Liver (tissue), 9 donors: Measurements from ENCODE around the gene CENPX. TPM values are rescaled to one million over a fixed set of nuclear protein-coding genes. Genes with fewer than 3 reads are reported as not detected.

ENCODE experiments used
- DNase-seq: peaks from one replicate; pipeline ENCODE4 v3.0.0-alpha.2; 2017; ENCODE audit warnings: low spot score
- H3K27ac ChIP-seq, 2 donors: one replicate each; pipeline ENCODE4 v1.7.0; 2013; ENCODE audit warnings: inconsistent platforms in 2 of 2, low read length in 2 of 2, control low read depth in 1 of 2, low read depth in 1 of 2, mild to moderate bottlenecking in 1 of 2
- H3K27me3 ChIP-seq, 4 donors: one replicate each; pipeline versions ENCODE4 v1.6.1 to v1.7.0; 2013; ENCODE audit warnings: low read length in 3 of 4, inconsistent platforms in 1 of 4, mild to moderate bottlenecking in 1 of 4, moderate library complexity in 1 of 4; ENCODE audit not compliant: control insufficient read depth in 4 of 4, insufficient read depth in 4 of 4
- H3K36me3 ChIP-seq, 4 donors: one replicate each; pipeline versions ENCODE4 v1.6.1 to v1.7.0; 2013; ENCODE audit warnings: low read length in 3 of 4, mild to moderate bottlenecking in 3 of 4, low read depth in 1 of 4, moderate library complexity in 1 of 4; ENCODE audit not compliant: control insufficient read depth in 4 of 4, insufficient read depth in 3 of 4
- H3K4me1 ChIP-seq, 4 donors: one replicate each; pipeline versions ENCODE4 v1.6.1 to v1.7.0; 2013; ENCODE audit warnings: low read length in 3 of 4, mild to moderate bottlenecking in 3 of 4, moderate library complexity in 1 of 4; ENCODE audit not compliant: control insufficient read depth in 4 of 4, insufficient read depth in 4 of 4
- H3K4me3 ChIP-seq, 3 donors: one replicate each; pipeline versions ENCODE4 v1.6.1 to v1.7.0; 2013; ENCODE audit warnings: low read length in 3 of 3, control low read depth in 1 of 3, low read depth in 1 of 3, mild to moderate bottlenecking in 1 of 3
- H3K9ac ChIP-seq, 2 donors: one replicate each; pipeline ENCODE4 v1.7.0; 2013; ENCODE audit warnings: low read length in 2 of 2, mild to moderate bottlenecking in 2 of 2, moderate library complexity in 2 of 2, control low read depth in 1 of 2, low read depth in 1 of 2
- H3K9me3 ChIP-seq, 4 donors: one replicate each; pipeline versions ENCODE4 v1.6.1 to v1.7.0; 2013; ENCODE audit warnings: low read length in 3 of 4; ENCODE audit not compliant: control insufficient read depth in 4 of 4
- EGR1 ChIP-seq, 2 donors: IDR thresholded peaks; 2 replicates each; pipeline ENCODE4 v1.6.1; 2016 to 2018; ENCODE audit warnings: antibody characterized with exemption in 2 of 2, low read depth in 2 of 2
- FOXA1 ChIP-seq: IDR thresholded peaks from 2 replicates; pipeline ENCODE4 v1.6.1; 2016; ENCODE audit warnings: antibody characterized with exemption
- FOXA2 ChIP-seq: IDR thresholded peaks from 2 replicates; pipeline ENCODE4 v1.6.1; 2016; ENCODE audit warnings: antibody characterized with exemption
- GABPA ChIP-seq, 2 donors: IDR thresholded peaks in 1 of 2; conservative IDR thresholded peaks in 1 of 2; 2 replicates each; pipeline ENCODE4 v1.6.1; 2016; ENCODE audit warnings: antibody characterized with exemption in 2 of 2, mild to moderate bottlenecking in 1 of 2, moderate library complexity in 1 of 2
- HNF4A ChIP-seq, 2 donors: conservative IDR thresholded peaks; 2 replicates each; pipeline ENCODE4 v1.6.1; 2016; ENCODE audit warnings: antibody characterized with exemption in 2 of 2, mild to moderate bottlenecking in 2 of 2
- HNF4G ChIP-seq: IDR thresholded peaks from 2 replicates; pipeline ENCODE4 v1.6.1; 2016; ENCODE audit warnings: antibody characterized with exemption
- JUND ChIP-seq, 2 donors: IDR thresholded peaks; 2 replicates each; pipeline ENCODE4 v1.6.1; 2016; ENCODE audit warnings: antibody characterized with exemption in 2 of 2
- NR2F2 ChIP-seq: IDR thresholded peaks from 2 replicates; pipeline ENCODE4 v1.6.1; 2016; ENCODE audit warnings: antibody characterized with exemption
- RAD21 ChIP-seq, 2 donors: IDR thresholded peaks; 2 replicates each; pipeline ENCODE4 v1.6.1; 2016; ENCODE audit warnings: antibody characterized with exemption in 2 of 2, mild to moderate bottlenecking in 2 of 2
- RXRA ChIP-seq, 2 donors: IDR thresholded peaks; 2 replicates each; pipeline ENCODE4 v1.6.1; 2017 to 2018; ENCODE audit warnings: antibody characterized with exemption in 2 of 2, mild to moderate bottlenecking in 1 of 2
- SP1 ChIP-seq: IDR thresholded peaks from 2 replicates; pipeline ENCODE4 v1.6.1; 2018; ENCODE audit warnings: antibody characterized with exemption, mild to moderate bottlenecking
- TAF1 ChIP-seq: conservative IDR thresholded peaks from 2 replicates; pipeline ENCODE4 v1.6.1; 2016; ENCODE audit warnings: antibody characterized with exemption, mild to moderate bottlenecking
- YY1 ChIP-seq: IDR thresholded peaks from 2 replicates; pipeline ENCODE4 v1.6.1; 2016; ENCODE audit warnings: antibody characterized with exemption, mild to moderate bottlenecking
- WGBS: extraction: QIAGEN DNeasy Blood & Tissue Kit; methylation state at CpG from one replicate; pipeline ENCODE4 v1.1.7; 2013; 5-methylcytosine and 5-hydroxymethylcytosine counted together
- polyA plus RNA-seq, 2 donors: library from polyadenylated mRNA; stranded (reverse) in 1 of 2; unstranded in 1 of 2; fragments of 200-250 nt in 1 of 2; fragments of >200 nt in 1 of 2; fragmentation: Nextera tagmentation in 1 of 2; extraction: Ambion mirVana in 1 of 2; gene quantifications; one replicate each; pipeline versions ENCODE4 v1.2.1 to v1.2.3, GENCODE V29; 2013 to 2015
- total RNA-seq, 2 donors: library from RNA; depleted of rRNA; stranded (reverse); fragments of >200 nt; gene quantifications; one replicate each; pipeline ENCODE4 v1.2.3, GENCODE V29; 2014
- TF ChIP-seq, protein P1 (sequence below): IDR thresholded peaks from 2 replicates; pipeline ENCODE4 v1.6.1; 2016; ENCODE audit warnings: antibody characterized with exemption
- TF ChIP-seq, protein P2 (sequence below): IDR thresholded peaks from 2 replicates; pipeline ENCODE4 v1.6.1; 2016; ENCODE audit warnings: antibody characterized with exemption
- donor health status: healthy.
- donor health status: healthy.
- donor health status: healthy.
- donor health status: healthy.
- donor health status: healthy.

Gene CENPX
- total and polyA plus RNA-seq, 4 donors: 22.5 to 83.9 (median 44.9) TPM

DNA sequence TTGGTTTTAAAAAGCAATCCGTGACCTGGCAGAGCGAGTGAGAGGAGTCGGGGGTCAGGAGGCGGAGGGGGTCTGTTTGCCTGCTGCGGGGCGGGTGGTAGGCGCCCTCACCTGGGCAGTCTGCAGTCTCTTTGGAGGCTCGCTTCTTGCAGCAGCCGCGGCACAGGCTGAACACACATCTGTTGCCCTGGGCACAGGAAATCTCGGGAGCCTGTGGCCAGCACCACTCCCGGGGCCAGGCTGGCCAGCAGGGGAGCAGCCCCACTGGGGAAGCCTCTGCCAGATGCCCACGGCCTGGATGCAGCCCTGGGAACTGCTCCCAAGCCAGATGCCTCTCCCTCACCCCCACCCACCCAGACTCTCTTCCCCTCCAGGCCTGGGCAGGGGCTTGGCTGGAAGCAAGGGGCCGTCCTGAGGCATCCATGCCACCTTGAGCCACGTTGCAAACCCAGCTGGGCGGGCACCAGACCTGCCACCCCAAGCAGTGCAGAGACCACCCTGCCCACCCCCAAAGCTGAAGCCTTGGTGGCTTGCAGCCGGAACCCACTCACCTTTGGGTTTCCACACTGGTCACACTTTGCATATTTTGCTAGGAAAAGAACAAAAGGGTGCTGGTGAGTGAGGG, 35.7 kb upstream of the CENPX start (continued):
- TF ChIP-seq, protein P1, sequence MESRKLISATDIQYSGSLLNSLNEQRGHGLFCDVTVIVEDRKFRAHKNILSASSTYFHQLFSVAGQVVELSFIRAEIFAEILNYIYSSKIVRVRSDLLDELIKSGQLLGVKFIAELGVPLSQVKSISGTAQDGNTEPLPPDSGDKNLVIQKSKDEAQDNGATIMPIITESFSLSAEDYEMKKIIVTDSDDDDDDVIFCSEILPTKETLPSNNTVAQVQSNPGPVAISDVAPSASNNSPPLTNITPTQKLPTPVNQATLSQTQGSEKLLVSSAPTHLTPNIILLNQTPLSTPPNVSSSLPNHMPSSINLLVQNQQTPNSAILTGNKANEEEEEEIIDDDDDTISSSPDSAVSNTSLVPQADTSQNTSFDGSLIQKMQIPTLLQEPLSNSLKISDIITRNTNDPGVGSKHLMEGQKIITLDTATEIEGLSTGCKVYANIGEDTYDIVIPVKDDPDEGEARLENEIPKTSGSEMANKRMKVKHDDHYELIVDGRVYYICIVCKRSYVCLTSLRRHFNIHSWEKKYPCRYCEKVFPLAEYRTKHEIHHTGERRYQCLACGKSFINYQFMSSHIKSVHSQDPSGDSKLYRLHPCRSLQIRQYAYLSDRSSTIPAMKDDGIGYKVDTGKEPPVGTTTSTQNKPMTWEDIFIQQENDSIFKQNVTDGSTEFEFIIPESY: no peak

DNA sequence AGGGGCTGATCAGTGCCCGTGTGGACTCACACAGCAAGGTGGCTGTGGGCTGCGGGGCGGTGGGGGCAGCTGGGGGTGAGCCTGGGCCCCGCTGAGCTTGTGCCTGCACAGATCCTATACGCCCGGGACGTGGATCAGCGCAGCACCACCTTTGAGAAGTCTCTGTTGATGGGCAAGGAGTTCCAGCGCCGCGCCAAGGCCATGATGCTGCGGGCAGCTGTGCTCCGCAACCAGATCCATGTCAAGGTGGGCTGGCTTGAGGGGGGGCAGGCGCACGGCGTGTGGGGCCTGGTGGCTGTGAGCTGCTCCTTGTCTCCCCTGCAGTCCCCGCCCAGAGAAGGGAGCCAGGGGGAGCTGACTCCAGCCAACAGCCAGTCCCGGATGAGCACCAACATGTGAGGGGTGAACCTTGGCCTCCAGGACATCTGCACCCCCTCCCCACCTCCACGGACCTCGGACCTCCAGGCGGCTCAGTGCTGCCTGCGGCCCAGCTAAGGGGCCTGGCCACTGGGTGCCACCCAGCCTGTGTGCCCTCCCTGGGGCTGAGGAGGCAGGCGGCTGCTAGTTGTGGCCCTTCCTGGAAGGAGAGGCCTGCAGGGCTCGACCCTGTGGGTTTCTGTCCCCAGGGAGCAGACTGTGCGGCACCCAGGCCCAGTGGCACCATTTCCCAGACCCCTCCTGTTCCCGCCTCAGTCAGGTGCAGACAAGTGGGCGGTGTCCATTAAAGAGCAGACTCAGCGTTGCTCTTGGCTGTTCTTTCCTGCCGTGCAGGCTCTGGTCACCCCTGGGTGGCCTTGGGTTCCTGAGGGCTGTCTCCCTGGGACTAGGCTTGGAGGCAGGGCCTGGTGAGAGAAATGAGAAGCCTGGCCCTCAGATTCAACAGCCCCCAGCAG, 34.3 kb upstream of the CENPX start:
- no peaks in the 10 kb centered on the region for H3K27me3 ChIP-seq
- no peak for DNase-seq
- TF ChIP-seq SP1 (no peak), NR2F2 (no peak)
- TF ChIP-seq, protein P2, sequence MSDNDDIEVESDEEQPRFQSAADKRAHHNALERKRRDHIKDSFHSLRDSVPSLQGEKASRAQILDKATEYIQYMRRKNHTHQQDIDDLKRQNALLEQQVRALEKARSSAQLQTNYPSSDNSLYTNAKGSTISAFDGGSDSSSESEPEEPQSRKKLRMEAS: no peak
- no peak overlapping the region for H3K27ac ChIP-seq
- WGBS: 84% methylated on average over 29 of the region's 29 CpGs
- H3K36me3 ChIP-seq: peaks cover 6 to 66% (median 30%) of the 10 kb centered on the region in 4 donors
- H3K9me3 ChIP-seq: no peaks in the 10 kb centered on the region
- peaks cover 9 to 22% (median 17%) of the 10 kb centered on the region in 4 donors for H3K4me1 ChIP-seq
- no peak overlapping the region for H3K9ac ChIP-seq
- H3K4me3 ChIP-seq: no peak overlapping the region

DNA sequence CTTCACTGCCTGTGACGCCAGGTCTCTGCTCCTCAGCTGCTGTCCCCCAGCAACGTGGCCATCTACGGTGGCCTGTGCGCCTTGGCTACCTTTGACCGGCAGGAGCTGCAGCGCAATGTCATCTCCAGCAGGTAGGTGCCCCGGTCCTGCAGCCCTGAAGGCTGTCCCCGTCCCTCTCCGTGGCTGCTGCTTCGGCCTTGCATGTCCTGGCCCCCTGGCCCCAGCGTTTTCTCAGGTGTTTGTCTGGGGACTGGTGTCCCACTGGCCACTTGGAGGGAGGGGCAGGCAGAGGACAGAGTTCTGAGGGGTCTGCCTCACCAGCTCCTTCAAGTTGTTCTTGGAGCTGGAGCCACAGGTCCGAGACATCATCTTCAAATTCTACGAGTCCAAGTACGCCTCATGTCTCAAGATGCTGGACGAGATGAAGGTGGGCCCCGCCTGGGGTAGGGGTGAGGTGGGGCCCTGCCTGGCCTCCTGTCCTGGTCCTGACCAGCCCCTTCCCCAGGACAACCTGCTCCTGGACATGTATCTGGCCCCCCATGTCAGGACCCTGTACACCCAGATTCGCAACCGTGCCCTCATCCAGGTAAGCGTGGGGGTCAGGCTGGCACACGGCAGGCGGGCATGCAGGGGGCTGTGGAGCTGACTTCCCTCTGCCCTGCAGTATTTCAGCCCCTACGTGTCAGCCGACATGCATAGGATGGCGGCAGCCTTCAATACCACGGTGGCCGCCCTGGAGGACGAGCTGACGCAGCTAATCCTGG, 33.5 kb upstream of the CENPX start:
- no peak overlapping the region for H3K27ac ChIP-seq
- peaks cover 9 to 22% (median 17%) of the 10 kb centered on the region in 4 donors for H3K4me1 ChIP-seq
- no peaks in the 10 kb centered on the region for H3K9me3 ChIP-seq
- H3K4me3 ChIP-seq: no peak overlapping the region
- H3K36me3 ChIP-seq: peaks cover 4 to 60% (median 27%) of the 10 kb centered on the region in 4 donors
- H3K9ac ChIP-seq: no peak overlapping the region
- DNase-seq: no peak
- TF ChIP-seq YY1 (no peak), FOXA1 (no peak), EGR1 (IDR thresholded peaks at IDR 0.05; ENCODE audit: low read depth in 2 of 2) (no peak), GABPA (IDR thresholded peaks at IDR 0.05 in 1 of 2, conservative IDR thresholded peaks at IDR 0.05 in 1 of 2) (no peak), NR2F2 (no peak), HNF4A (conservative IDR thresholded peaks at IDR 0.05) (no peak), FOXA2 (no peak), TAF1 (no peak), JUND (IDR thresholded peaks at IDR 0.05) (no peak), HNF4G (no peak), RXRA (IDR thresholded peaks at IDR 0.05) (no peak), RAD21 (IDR thresholded peaks at IDR 0.05) (no peak)
- TF ChIP-seq, protein P1: no peak
- TF ChIP-seq, protein P2: no peak
- WGBS: 94% methylated on average over 28 of the region's 28 CpGs
- no peaks in the 10 kb centered on the region for H3K27me3 ChIP-seq
